Posterior vena cava (tissue), 2 donors: ENCODE measurements around the gene NOL4L. TPM values are rescaled to one million over a fixed set of nuclear protein-coding genes. Genes with fewer than 3 reads are reported as not detected.

Source experiments
- DNase-seq: peaks from one replicate; pipeline ENCODE4 v3.0.0-alpha.2; 2020; ENCODE audit warnings: low spot score
- intact Hi-C, 2 donors: fragments of 100-400 bp; cut with DNase I; formaldehyde crosslinking; loops; one replicate each; pipeline versions ENCODE4 v1.14.1 to v1.14.2; 2022 to 2023
- total RNA-seq, 2 donors: library from RNA; stranded (reverse); fragmentation: NEBNext Ultra II Directional; extraction: Animal tissue kit (Norgen Biotek cat#: 25700); gene quantifications; one replicate each; pipeline ENCODE4 v1.2.1, GENCODE V29; 2021
- donor health status: DM: yes; HTN: yes; CAD: no.
- donor health status: DM: yes; HTN: yes; CAD: no.

Gene NOL4L
- total RNA-seq, 2 donors from 2014 or later: 9.3 to 12.0 TPM

DNA sequence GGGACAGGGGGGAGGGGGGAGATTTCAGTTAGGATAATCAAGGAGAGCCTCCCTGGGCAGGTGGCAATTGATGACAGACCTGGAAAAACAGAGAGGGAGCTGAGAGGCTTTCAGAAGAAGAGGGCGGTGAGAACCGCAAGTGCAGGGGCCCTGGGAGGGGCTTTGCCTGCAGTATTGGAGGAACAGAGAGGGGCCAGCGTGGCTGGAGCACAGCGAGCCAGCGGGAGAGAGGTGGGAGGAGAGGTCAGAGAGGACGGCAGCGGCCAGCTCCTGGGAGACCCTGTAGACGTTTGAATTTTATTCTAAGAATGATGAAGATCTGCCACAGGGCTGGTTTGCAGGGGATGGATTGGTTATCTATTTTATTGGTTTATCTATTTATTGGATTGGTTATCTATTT, 34.5 kb upstream of the NOL4L start:
- intact Hi-C loops: no loop called here
- DNase-seq: no peak

- intact Hi-C loops: no loop called here
- DNase-seq: no peak
Measured at GRCh38 chr20:32614772-32615171, 29.6 kb upstream of the NOL4L start.

- DNase-seq: no peak
- intact Hi-C loops: no loop called here
Measured at GRCh38 chr20:32614303-32614702, 29.2 kb upstream of the NOL4L start.

DNA sequence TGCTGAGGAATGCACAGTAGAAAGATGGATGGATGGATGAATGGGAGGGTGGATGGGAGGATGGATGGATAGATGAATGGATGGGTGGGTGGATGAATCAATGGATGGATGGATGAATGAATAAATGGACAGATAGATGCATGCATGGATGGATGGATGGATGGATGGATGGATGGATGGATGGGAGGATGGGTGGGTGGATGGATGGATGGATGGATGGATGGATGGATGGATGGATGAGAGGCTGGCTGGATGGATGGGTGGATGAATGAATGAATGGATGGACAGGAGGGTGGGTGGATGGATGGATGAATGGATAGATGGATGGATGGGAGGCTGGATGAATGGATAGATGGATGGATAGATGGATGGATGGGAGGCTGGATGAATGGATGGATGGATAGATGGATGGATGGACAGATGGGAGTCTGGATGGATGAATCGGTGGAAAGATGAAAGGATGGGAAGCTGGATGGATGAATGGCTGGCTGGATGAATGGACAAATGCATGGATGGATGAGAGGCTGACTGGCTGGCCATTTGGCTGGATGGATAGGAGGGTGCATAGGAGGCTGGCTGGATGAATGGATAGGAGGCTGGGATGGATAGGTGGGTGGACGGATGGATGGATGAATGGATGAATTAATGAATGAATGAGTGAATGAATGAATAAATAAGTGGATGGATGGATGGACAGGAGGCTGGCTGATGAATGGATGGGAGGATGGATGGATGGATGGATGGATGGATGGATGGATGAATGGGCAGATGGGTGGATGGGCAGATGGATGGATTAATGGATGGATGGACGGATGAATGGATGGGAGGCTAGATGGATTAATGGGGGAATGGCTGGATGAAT, 28.3 kb upstream of the NOL4L start:
- DNase-seq: no peak
- intact Hi-C loops: no loop called here

GRCh38 chr20:32612351-32613191, 27.4 kb upstream of the NOL4L start:
- intact Hi-C loops: no loop called here
- no peak for DNase-seq

- intact Hi-C loops: no loop called here
- no peak for DNase-seq
Measured at GRCh38 chr20:32611868-32612267, 26.7 kb upstream of the NOL4L start.

GRCh38 chr20:32611286-32611685, 26.2 kb upstream of the NOL4L start:
- intact Hi-C loops: no loop called here
- no peak for DNase-seq

GRCh38 chr20:32610472-32611218, 25.5 kb upstream of the NOL4L start:
- DNase-seq: no peak
- intact Hi-C loops: no loop called here

GRCh38 chr20:32609993-32610392, 24.9 kb upstream of the NOL4L start:
- no peak for DNase-seq
- intact Hi-C loops: no loop called here

DNA sequence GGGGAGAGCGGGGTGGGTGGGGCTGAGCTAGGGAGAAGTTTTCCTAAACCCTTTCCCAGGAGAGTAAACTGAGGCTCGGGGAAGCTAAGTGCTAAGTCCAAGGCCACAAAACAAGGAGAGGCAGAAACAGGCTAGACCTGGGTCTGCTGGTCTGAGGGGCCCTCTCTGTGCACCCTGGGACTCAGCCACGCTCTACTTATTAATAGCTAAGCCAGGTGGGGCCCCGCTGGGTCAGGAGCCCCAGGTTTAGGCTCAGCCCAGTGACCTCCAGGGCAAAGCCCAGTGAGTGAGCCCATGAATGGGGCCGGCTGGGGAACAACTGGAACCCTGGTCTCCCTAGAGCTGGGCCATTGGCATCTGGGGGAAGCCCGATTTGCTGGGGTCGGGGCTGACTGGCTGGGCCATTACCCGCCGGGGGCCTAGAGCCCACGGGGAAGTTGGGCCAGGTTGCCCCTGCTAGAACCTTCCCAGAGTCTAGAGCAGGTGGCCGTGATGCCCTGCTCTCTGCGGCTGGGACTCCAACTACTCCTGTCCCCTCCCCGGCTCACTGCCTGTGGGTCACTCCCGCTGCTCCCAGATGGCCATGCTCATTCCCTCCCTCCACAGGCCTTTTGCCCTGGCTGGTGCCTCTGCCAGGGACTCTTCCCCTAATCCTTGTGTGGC, 24.1 kb upstream of the NOL4L start:
- intact Hi-C loops: no loop called here
- DNase-seq: no peak

DNA sequence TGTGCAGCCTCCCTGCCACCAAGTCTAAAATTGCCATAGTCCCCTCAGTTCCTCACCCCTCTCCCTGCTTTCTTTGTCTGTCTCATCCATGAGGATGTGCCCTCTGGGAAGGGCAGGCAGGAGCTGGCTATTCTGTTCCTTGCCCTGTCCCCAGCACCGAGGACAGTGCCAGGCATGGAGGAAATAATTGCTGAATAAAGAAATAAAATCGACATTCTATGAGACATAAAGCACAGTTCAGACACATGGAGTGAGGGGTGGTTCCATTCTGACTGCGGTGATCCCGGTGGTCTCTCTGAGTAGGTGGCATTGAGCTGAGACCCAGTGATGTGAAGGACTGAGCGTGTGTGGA, 23.5 kb upstream of the NOL4L start:
- intact Hi-C loops: no loop called here
- no peak for DNase-seq

DNA sequence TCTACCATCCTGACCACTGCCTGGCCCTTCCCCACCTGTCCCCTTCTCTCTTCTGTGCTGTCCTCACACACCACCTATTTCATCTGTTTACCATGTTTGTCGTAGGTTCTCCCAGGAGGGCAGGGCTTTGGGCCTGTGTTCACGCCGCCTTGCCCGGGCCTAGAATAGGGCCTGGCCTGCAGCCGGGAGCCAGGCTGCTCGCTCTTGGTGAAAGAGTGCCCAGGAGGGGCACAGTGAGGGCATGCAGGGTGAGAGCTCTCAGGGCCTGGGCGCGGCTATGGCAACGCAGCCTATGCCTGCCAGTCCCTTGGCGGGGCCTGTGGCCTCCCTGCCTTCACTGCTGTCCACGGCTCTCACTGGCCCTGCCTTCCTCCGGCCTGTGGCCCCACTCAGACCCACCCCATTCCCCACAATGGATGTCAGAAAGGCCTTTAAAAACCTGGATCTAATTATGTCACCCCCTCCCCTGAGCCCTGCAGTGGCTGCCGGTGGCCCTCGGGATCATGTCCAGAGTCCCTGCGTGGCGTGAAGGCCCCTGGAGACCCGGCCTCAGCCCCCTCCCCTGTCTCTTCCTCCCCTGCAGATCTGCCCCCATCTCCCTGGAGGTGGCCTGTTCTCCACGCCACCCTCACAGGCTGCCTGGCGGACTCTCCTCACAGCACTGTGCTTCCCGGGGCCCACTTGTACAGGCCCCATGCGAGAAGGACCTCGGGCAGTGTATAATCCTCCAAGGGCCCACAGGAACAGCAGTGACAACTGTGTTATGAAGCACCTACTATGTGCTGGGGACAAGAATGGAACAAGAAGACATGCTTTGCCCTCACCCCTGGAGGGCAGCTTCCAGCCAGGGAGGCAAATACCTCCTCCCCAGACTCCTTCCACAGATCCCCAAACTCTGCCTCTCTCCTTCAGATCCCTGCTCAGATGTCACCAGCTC, 22.9 kb upstream of the NOL4L start:
- DNase-seq: no peak
- intact Hi-C loops: no loop called here

GRCh38 chr20:32607324-32607723, 22.2 kb upstream of the NOL4L start:
- no peak for DNase-seq
- intact Hi-C loops: no loop called here

DNA sequence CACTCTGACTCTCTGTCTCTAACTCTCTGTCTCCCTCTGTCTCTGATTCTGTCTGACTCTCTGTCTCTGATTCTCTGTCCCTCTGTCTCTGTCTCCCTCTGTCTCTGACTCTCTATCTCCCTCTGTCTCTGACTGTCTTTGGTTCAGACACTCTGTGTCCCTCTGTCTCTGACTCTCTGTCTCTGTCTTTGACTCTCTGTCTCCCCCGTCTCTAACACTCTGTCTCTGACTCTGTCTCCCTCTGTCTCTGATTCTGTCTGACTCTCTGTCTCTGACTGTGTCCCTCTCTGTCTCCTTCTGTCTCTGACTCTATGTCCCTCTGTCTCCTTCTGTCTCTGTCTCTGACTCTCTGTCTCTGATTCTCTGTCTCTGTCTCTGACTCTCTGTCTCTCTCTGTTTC, 21.7 kb upstream of the NOL4L start:
- DNase-seq: no peak
- intact Hi-C loops: no loop called here

GRCh38 chr20:32606107-32606506, 21.0 kb upstream of the NOL4L start:
- intact Hi-C loops: no loop called here
- DNase-seq: no peak

DNA sequence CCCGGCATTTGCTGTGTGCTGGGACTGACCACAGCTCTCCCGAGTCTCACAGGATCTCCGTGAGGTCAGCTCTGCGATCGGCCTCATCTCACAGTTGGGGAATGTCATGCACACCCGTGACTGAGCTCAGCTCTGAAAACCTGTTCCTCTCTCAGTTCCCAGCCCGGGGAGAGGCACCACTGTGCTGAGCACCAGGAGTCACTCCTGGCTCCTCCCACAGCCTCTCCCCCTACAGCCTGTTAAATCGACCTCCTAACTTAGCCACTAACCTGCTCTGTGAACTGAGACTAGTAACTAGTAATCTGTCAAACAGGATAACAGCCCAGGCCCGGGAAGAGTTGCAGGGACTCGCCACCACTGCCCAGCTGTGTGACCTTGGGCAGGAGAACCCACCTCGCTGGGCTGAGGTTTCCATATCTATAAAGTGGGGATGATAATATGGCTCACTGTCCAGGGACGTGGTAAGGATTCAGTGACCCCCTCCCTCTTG, 20.1 kb upstream of the NOL4L start:
- intact Hi-C loops: no loop called here
- no peak for DNase-seq

DNA sequence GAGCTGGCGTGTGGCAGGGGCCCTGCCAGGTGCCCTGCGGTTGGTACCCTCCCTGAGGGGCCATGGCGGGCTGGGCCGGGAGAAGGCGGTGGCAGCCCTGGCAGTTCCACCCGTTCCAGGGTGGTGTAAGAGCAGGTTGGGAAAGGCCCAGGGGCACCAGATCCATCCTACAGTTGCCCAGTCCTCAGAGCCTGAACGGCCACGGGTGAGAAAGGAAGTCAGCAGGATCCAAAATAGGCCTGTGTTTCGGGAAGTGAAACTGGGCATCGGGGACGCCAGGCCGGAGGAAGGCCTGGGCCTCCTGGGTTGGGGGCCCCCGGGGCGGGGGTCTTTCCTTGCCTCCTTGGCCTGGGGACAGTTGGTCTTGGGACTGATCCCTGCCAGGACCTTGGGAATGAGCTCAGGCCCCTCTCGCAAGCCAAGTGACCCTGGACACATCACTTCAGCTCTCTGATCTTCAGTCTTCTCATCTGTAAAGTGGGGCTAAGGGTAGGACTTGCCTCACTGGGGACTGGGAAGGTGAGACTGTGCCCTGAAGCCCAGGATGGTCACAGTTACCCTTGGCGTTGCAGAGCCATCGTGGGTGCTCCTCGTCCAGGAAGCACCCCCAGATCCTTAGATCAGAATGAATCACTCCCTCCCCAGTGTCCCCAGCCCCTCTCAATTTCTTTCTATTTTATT, 18.1 kb upstream of the NOL4L start:
- DNase-seq: peak; percentile 86
- intact Hi-C loops: no loop called here

DNA sequence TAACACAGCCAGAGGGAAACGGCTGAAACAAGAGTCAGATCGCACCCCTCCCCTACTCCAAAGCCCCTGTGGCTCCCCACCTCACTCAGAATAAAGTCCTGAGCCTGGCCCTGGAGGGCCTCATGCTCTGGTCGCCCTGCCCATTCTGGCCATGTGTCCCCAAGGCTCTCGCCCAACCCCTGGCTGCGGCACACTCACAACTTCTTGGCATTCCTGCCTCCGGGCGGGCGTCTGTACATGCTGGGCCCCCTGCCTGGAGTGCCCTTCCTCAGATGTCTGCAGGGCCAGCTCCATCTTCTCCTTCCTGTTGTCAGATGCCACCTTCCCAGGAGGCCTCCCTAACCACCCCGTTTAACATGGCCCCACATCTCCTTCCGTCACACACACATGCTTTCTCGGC, 17.1 kb upstream of the NOL4L start:
- intact Hi-C loops: no loop called here

More for the DNA sequence above, 17.1 kb upstream of the NOL4L start:
- no peak for DNase-seq
